AG04449 (cell line): ENCODE data around the gene STX18.
"Not testable (repeated sequence)": the region's sequence is repeated elsewhere in the genome, so short reads cannot be mapped to it uniquely, and the experiment has no call there.

Source experiments
- CTCF ChIA-PET: fragments of 350-600 bp; formaldehyde crosslinking; extraction: SDS; loops from one replicate; lab custom pipeline; 2021; ENCODE audit warnings: antibody characterized with exemption; lab: Yijun Ruan, JAX
- POLR2A ChIA-PET: fragments of 400-600, 350-600 bp; formaldehyde crosslinking; extraction: SDS; loops from one replicate; lab custom pipeline; 2020; ENCODE audit warnings: antibody characterized with exemption, inconsistent platforms; lab: Yijun Ruan, JAX
- DNase-seq: peaks from one replicate; pipeline ENCODE4 v3.0.0-alpha.2; 2010; ENCODE audit warnings: low read depth, low spot score
- H3K4me3 ChIP-seq: 2 replicates; pipeline ENCODE4 v1.5.1; 2011; ENCODE audit warnings: low read depth, mild to moderate bottlenecking, control low read depth, low read length
- CTCF ChIP-seq: IDR thresholded peaks from one replicate; pipeline ENCODE4 v1.5.1; 2011; ENCODE audit warnings: mild to moderate bottlenecking, moderate library complexity, low read length, control low read depth, inconsistent platforms; ENCODE audit not compliant: insufficient read depth; ENCODE audit errors: missing control alignments

The STX18 gene

GRCh38 chr4:4425696-4426095 lies 116.2 kb downstream of the STX18 start:
- POLR2A ChIA-PET = no interaction called here
- CTCF ChIA-PET = interaction anchor here (1.1 to 1.6 kb wide), 4 partner anchors 9 to 169 kb away, joined by 3 to 7 read pairs (median 4); no protein-coding TSS in a partner anchor
- H3K4me3 ChIP-seq = no peak overlapping the region
- no peak for DNase-seq
- TF ChIP-seq CTCF = no peak

DNA sequence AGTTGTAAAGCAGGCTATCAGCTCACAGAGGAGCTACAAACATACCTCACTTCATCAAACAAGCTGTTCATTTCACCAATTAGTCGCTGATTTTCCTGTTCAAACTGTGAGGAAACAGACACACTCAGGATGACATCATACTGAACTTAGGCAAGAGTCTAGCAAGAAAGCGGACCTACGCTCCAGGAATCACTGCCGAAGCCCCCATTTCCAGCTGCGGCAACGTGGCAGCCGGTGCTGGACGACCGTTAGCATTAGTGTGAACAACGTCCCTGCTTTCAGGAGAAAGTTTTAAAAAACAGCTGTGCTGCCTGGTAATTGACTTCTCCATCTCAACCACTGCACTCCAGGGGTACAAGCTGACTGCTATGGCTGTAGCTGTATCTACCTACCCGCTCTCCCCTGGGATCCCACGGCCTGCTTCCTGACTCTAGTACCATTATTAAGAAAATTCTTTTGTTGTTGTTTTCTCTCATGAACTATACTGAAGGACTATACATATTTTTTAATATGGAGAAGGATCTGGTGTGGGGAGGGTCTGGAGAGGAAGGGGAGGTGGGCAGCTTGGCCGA lies 116.6 kb downstream of the STX18 start:
- POLR2A ChIA-PET = no interaction called here
- CTCF ChIA-PET = interaction anchor here (1.1 to 1.6 kb wide), 4 partner anchors 8 to 169 kb away, joined by 3 to 7 read pairs (median 4); no protein-coding TSS in a partner anchor

DNA sequence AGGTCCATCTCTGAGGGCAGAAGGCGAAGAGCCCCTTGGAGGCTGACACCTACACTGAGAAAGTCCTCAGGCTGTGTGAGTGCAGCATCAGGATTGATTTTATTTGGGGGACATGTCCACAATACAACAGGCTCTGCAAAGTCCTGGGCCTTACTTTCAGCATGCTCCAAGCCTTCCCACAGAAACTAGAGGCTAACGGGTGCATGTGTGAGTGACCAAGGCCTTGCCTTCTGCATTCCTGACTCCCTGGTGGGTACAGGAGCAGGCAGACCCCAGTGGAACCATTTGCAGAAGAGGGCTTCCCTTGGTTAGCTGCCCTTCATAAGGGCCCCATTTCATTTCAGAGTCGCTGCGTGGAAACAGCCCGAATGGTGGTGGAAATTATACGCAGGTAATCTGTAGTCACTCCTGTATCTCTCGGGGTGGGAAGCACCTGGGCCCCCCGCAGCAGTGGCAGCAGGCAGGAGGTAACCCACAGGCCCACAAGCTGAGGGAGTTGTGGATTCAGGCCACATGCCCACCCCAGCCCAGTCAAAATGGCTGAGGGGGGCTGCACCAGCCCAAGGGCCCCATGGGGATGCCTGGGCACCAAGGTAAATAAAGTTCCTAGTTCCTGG lies 117.2 kb downstream of the STX18 start:
- H3K4me3 ChIP-seq = no peak overlapping the region
- no peak for DNase-seq
- POLR2A ChIA-PET = no interaction called here
- CTCF ChIA-PET = interaction anchor here (1.6 kb wide), 1 partner anchor 10 kb away, joined by 7 read pairs; no protein-coding TSS in a partner anchor
- no peak for TF ChIP-seq CTCF

More for the DNA sequence above, 116.6 kb downstream of the STX18 start:
- TF ChIP-seq CTCF = no peak
- DNase-seq = no peak
- H3K4me3 ChIP-seq = no peak overlapping the region

GRCh38 chr4:4423706-4424498 lies 117.9 kb downstream of the STX18 start:
- TF ChIP-seq CTCF = no peak
- CTCF ChIA-PET = no interaction called here
- POLR2A ChIA-PET = no interaction called here
- H3K4me3 ChIP-seq = no peak overlapping the region
- no peak for DNase-seq

DNA sequence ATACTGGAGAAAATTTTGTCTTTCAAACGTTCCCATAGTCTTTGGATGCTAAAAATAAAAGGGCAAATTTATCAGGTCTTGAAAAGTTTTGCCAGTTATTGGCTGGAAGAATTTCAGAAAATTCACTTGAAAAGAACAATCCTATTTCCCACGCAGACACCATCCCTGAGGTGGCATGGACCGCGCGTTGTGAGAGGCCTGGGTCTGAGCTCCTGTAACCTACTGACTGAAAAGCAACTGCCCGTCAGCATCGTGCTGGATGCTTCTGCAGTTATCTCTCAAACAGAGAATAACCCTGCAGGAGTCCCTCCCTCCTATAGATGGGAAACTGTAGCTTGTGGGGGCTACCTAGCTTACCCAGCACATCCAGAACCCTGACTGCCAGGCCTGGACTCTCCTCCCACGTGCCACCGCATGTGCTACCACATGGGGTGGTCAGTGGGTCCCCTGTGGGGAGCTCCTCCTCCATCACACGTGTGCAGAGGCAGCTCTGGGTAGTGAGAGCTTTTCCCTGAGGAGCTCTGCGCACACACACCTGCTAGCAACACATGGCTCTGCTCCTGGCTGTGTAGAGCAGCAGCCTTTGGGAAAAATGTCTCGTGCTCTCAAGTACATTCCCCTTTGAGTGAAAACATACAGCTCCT lies 118.9 kb downstream of the STX18 start:
- CTCF ChIA-PET = interaction anchor here (0.8 kb wide), 1 partner anchor 65 kb away, joined by 3 read pairs; no protein-coding TSS in a partner anchor
- no peak for TF ChIP-seq CTCF
- no peak overlapping the region for H3K4me3 ChIP-seq
- no peak for DNase-seq
- POLR2A ChIA-PET = interaction anchor here (0.6 kb wide), 1 partner anchor 89 kb away, joined by 3 read pairs; no protein-coding TSS in a partner anchor

DNA sequence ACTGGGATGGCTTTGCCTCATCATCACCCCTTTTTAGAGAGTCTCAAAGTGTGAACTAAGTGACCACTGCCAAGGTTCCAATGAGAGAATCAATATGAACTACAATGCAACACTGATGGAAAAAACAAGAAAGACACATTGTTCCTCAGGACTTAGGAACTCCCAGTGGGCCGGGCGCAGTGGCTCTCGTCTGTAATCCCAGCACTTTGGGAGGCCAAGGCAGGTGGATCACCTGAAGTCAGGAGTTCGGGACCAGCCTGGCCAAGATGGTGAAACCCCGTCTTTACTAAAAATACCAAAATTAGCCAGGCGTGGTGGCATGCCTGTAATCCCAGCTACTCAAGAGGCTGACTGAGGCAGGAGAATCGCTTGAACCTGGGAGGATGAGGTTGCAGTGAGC lies 119.7 kb downstream of the STX18 start:
- DNase-seq, POLR2A ChIA-PET, H3K4me3 ChIP-seq: not testable (repeated sequence)
- CTCF ChIA-PET = interaction anchor here (0.8 to 0.9 kb wide), 2 partner anchors 8 to 66 kb away, joined by 3 to 4 read pairs; no protein-coding TSS in a partner anchor
